Keratinocyte (primary cell): Measurements from ENCODE around the gene SAMD4A. TPM values are rescaled to one million over a fixed set of nuclear protein-coding genes. Genes with fewer than 3 reads are reported as not detected.

Source experiments
- DNase-seq: peaks from one replicate; pipeline ENCODE4 v3.0.0-alpha.2; 2011; ENCODE audit warnings: low read depth, missing footprints, low spot score
- FAIRE-seq: peaks from 2 replicates; lab custom pipeline; 2011; peaks lifted over from hg19 to GRCh38; lab: Jason Lieb, UNC
- H2AFZ ChIP-seq: 2 replicates; pipeline ENCODE4 v1.6.0; 2012; ENCODE audit warnings: low read length, control low read depth, inconsistent platforms; ENCODE audit not compliant: control insufficient read depth
- H3K27ac ChIP-seq: 2 replicates; pipeline ENCODE4 v1.5.1; 2011; ENCODE audit warnings: low read length; ENCODE audit not compliant: control insufficient read depth, insufficient read depth
- H3K27me3 ChIP-seq: 3 replicates; pipeline ENCODE4 v1.6.0; 2011; ENCODE audit warnings: low read length; ENCODE audit not compliant: control insufficient read depth, insufficient read depth; ENCODE audit errors: extremely low read depth
- H3K36me3 ChIP-seq, 2 experiments: 2 replicates in 1 of 2; 3 replicates in 1 of 2; pipeline ENCODE4 v1.5.1; 2011; ENCODE audit warnings: low read length in 2 of 2, mild to moderate bottlenecking in 1 of 2; ENCODE audit not compliant: control insufficient read depth in 2 of 2, insufficient read depth in 2 of 2; ENCODE audit errors: extremely low read depth in 1 of 2
- H3K4me1 ChIP-seq: 3 replicates; pipeline ENCODE4 v1.5.1; 2011; ENCODE audit warnings: low read length; ENCODE audit not compliant: control insufficient read depth, insufficient read depth; ENCODE audit errors: extremely low read depth
- H3K4me2 ChIP-seq: 3 replicates; pipeline ENCODE4 v1.6.0; 2011; ENCODE audit warnings: low read depth, low read length; ENCODE audit not compliant: control insufficient read depth, insufficient read depth; ENCODE audit errors: extremely low read depth
- H3K4me3 ChIP-seq, 3 experiments: fragments of 200-600 bp in 1 of 3; sonication (generic) in 1 of 3; 2 replicates in 2 of 3; 3 replicates in 1 of 3; pipeline ENCODE4 v1.5.1; 2011 to 2016; ENCODE audit warnings: low read length in 3 of 3, mild to moderate bottlenecking in 3 of 3, control low read depth in 2 of 3, inconsistent platforms in 1 of 3, low read depth in 1 of 3, mixed read lengths in 1 of 3, mixed run types in 1 of 3, moderate library complexity in 1 of 3; ENCODE audit not compliant: control insufficient read depth in 2 of 3, insufficient read depth in 2 of 3; ENCODE audit errors: extremely low read depth in 1 of 3
- H3K79me2 ChIP-seq: 2 replicates; pipeline ENCODE4 v1.6.0; 2012; ENCODE audit warnings: low read length; ENCODE audit not compliant: control insufficient read depth, insufficient read depth
- H3K9ac ChIP-seq: 3 replicates; pipeline ENCODE4 v1.6.0; 2011; ENCODE audit warnings: low read length; ENCODE audit not compliant: control insufficient read depth, insufficient read depth; ENCODE audit errors: extremely low read depth
- H3K9me1 ChIP-seq: 3 replicates; pipeline ENCODE4 v1.6.0; 2011; ENCODE audit warnings: low read length; ENCODE audit not compliant: control insufficient read depth, insufficient read depth; ENCODE audit errors: extremely low read depth
- H3K9me3 ChIP-seq: 2 replicates; pipeline ENCODE4 v1.5.1; 2012; ENCODE audit warnings: low read depth, low read length; ENCODE audit not compliant: control insufficient read depth
- H4K20me1 ChIP-seq: 3 replicates; pipeline ENCODE4 v1.6.0; 2011; ENCODE audit warnings: low read length; ENCODE audit not compliant: control insufficient read depth, insufficient read depth; ENCODE audit errors: extremely low read depth
- EZH2 ChIP-seq: IDR thresholded peaks from one replicate; pipeline ENCODE4 v1.6.1; 2012; ENCODE audit warnings: inconsistent platforms, mild to moderate bottlenecking, low read length, moderate library complexity
- dilution Hi-C: fragments of 300-500 bp; cut with MboI; formaldehyde crosslinking; loops from one replicate; pipeline ENCODE4 v1.7.0; 2020; ENCODE audit warnings: low sequenced_read_pairs; ENCODE audit not compliant: extremely low pct_ligation_motif_present
- polyA plus RNA-seq, 5 experiments: library from polyadenylated mRNA; depleted of rRNA in 3 of 5; stranded (reverse) in 3 of 5; stranded (forward) in 1 of 5; unstranded in 1 of 5; fragments of >200 nt; gene quantifications; 1 replicate in 1 of 5; 2 replicates in 3 of 5; 3 replicates in 1 of 5; pipeline versions ENCODE4 v1.2.1 to v1.2.3, GENCODE V29; 2011 to 2012; ENCODE audit warnings: missing spikeins in 2 of 5, low read depth in 1 of 5, low replicate concordance in 1 of 5
- TF ChIP-seq, protein P1 (sequence below), 3 experiments: IDR thresholded peaks in 1 of 3; conservative IDR thresholded peaks in 1 of 3; optimal IDR thresholded peaks in 1 of 3; 2 replicates in 2 of 3; 3 replicates in 1 of 3; pipeline versions ENCODE3 to v1.5.1; 2011; ENCODE audit warnings: low read length in 3 of 3, mild to moderate bottlenecking in 3 of 3, moderate library complexity in 2 of 3, control low read depth in 1 of 3, inconsistent platforms in 1 of 3; ENCODE audit not compliant: insufficient read depth in 2 of 3; ENCODE audit errors: extremely low read depth in 1 of 3

Gene SAMD4A
- polyA plus RNA-seq, 1 donor (not counting 4 experiments of a cell fraction or from before 2014, with no cell fraction given): 16.2 TPM

DNA sequence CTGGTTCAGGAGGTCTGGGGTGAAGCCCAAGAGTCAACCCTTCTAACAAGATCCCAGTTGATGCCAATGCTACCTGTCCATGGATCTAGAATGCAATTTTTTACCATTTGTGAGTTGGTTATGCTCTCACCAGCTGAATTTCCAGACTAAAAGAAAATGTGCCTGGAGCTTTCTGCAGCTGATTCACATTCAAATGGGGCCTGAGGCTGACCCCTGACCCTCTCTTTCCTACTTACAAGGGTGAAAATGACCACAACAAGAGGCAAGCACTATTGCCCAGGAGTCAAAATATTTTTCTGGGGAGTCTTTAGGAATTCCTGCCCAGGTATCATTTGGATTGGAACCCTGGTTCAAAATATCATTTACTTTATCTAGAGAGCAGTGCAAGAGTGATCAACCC is 159.1 kb downstream of the SAMD4A start:
- no peak for TF ChIP-seq EZH2
- TF ChIP-seq, protein P1, sequence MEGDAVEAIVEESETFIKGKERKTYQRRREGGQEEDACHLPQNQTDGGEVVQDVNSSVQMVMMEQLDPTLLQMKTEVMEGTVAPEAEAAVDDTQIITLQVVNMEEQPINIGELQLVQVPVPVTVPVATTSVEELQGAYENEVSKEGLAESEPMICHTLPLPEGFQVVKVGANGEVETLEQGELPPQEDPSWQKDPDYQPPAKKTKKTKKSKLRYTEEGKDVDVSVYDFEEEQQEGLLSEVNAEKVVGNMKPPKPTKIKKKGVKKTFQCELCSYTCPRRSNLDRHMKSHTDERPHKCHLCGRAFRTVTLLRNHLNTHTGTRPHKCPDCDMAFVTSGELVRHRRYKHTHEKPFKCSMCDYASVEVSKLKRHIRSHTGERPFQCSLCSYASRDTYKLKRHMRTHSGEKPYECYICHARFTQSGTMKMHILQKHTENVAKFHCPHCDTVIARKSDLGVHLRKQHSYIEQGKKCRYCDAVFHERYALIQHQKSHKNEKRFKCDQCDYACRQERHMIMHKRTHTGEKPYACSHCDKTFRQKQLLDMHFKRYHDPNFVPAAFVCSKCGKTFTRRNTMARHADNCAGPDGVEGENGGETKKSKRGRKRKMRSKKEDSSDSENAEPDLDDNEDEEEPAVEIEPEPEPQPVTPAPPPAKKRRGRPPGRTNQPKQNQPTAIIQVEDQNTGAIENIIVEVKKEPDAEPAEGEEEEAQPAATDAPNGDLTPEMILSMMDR (optimal IDR thresholded peaks at IDR 0.05 in 1 of 3, IDR thresholded peaks at IDR 0.05 in 1 of 3, conservative IDR thresholded peaks at IDR 0.05 in 1 of 3; ENCODE audit: extremely low read depth in 1 of 3, insufficient read depth in 2 of 3, low read length in 3 of 3): no peak
- H3K4me2 ChIP-seq: no peak overlapping the region
- H3K4me3 ChIP-seq: no peak overlapping the region
- no peak overlapping the region for H3K27ac ChIP-seq
- H3K27me3 ChIP-seq: no peaks in the 10 kb centered on the region
- dilution Hi-C loops: no loop called here
- DNase-seq (no peak), FAIRE-seq (no peak)
- no peaks in the 10 kb centered on the region for H4K20me1 ChIP-seq
- H3K9me3 ChIP-seq: no peaks in the 10 kb centered on the region
- H3K9ac ChIP-seq: no peak overlapping the region
- no peaks in the 10 kb centered on the region for H3K79me2 ChIP-seq
- no peaks in the 10 kb centered on the region for H3K4me1 ChIP-seq
- H3K36me3 ChIP-seq: peaks cover 0 to 1% of the 10 kb centered on the region in 2 experiments
- H2AFZ ChIP-seq: no peak overlapping the region
- no peaks in the 10 kb centered on the region for H3K9me1 ChIP-seq

DNA sequence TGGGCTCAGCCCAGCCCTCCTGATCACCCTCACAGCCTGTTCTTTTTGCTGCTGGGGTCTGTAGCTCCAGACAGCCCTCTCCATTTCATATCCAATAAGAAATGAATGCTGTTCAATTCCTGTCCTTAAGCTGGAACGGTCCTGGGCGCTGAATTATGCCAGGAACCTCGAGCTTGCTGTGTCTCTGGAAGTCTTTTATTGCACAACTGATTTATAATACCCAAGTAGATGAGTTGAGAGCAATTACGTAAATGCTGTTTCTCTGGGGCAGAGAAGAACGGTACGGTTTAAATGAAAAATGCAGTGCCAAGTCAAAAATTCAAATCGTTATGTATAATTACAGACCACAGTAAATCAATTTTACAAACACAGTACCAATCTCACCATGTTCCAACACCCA is 161.0 kb downstream of the SAMD4A start:
- Histone ChIP-seq H3K27me3 (no peaks in the 10 kb centered on the region), H3K4me3 (no peak overlapping the region)

More for the DNA sequence above, 161.0 kb downstream of the SAMD4A start:
- H3K27ac ChIP-seq: no peak overlapping the region
- H3K4me1 ChIP-seq: no peaks in the 10 kb centered on the region
- TF ChIP-seq EZH2: no peak
- TF ChIP-seq, protein P1 (optimal IDR thresholded peaks at IDR 0.05 in 1 of 3, IDR thresholded peaks at IDR 0.05 in 1 of 3, conservative IDR thresholded peaks at IDR 0.05 in 1 of 3; ENCODE audit: extremely low read depth in 1 of 3, insufficient read depth in 2 of 3, low read length in 3 of 3): no peak
- H3K79me2 ChIP-seq: no peaks in the 10 kb centered on the region
- no peak overlapping the region for H2AFZ ChIP-seq
- no peak for DNase-seq
- no peaks in the 10 kb centered on the region for H4K20me1 ChIP-seq
- H3K4me2 ChIP-seq: no peak overlapping the region
- no peak for FAIRE-seq
- H3K36me3 ChIP-seq: peaks cover 0 to 1% of the 10 kb centered on the region in 2 experiments
- no peaks in the 10 kb centered on the region for H3K9me3 ChIP-seq
- no peaks in the 10 kb centered on the region for H3K9me1 ChIP-seq
- no peak overlapping the region for H3K9ac ChIP-seq
- dilution Hi-C loops: no loop called here
